Fibroblast of villous mesenchyme (primary cell): ENCODE data around the gene CCDC80. TPM values are rescaled to one million over a fixed set of nuclear protein-coding genes. Genes with fewer than 3 reads are reported as not detected.

Experiments used
- DNase-seq: peaks from one replicate; pipeline ENCODE4 v3.0.0-alpha.2; 2010; ENCODE audit warnings: low read depth
- H3K4me3 ChIP-seq: 2 replicates; pipeline ENCODE4 v1.5.1; 2011; ENCODE audit warnings: low read depth, mild to moderate bottlenecking, low read length
- CTCF ChIP-seq: IDR thresholded peaks from 2 replicates; pipeline ENCODE4 v1.5.1; 2012; ENCODE audit warnings: low read depth, mild to moderate bottlenecking, low read length; ENCODE audit not compliant: insufficient read depth
- total RNA-seq: library from RNA; depleted of rRNA; stranded (reverse); fragments of >200 nt; gene quantifications from 2 replicates; pipeline ENCODE4 v1.2.3, GENCODE V29; 2012

CCDC80 gene
- total RNA-seq, 1 donor, result 180 TPM

GRCh38 chr3:112656043-112656442 is 15.1 kb upstream of the CCDC80 start:
- no peak overlapping the region for H3K4me3 ChIP-seq
- TF ChIP-seq CTCF, result no peak
- DNase-seq, result no peak

GRCh38 chr3:112654979-112655378 is 14.0 kb upstream of the CCDC80 start:
- no peak for DNase-seq
- H3K4me3 ChIP-seq, result no peak overlapping the region
- TF ChIP-seq CTCF, result peak; percentile 36

GRCh38 chr3:112654492-112654891 is 13.5 kb upstream of the CCDC80 start:
- H3K4me3 ChIP-seq, result no peak overlapping the region
- no peak for TF ChIP-seq CTCF
- no peak for DNase-seq

DNA sequence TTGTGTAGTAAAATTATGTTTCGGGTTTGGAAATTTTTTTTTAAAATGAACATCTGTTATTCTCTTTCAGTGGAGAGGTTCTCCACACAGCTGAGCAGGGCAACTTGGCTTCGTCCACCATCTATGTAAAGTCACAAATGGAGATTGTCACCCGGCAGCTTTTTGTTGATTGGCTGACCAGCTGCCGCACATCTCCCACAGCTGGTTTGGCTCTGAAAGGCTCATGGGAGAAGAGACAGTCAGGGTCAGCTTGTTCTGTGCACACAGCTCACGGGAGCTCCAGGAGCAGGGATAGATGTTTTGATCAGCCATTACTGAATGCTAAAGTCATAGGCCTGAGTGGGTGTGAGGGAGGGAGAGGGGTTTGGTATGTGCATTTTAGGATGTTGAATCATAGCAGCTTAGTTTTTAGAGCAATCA is 12.9 kb upstream of the CCDC80 start:
- peak; percentile 71 for DNase-seq
- no peak overlapping the region for H3K4me3 ChIP-seq
- no peak for TF ChIP-seq CTCF

DNA sequence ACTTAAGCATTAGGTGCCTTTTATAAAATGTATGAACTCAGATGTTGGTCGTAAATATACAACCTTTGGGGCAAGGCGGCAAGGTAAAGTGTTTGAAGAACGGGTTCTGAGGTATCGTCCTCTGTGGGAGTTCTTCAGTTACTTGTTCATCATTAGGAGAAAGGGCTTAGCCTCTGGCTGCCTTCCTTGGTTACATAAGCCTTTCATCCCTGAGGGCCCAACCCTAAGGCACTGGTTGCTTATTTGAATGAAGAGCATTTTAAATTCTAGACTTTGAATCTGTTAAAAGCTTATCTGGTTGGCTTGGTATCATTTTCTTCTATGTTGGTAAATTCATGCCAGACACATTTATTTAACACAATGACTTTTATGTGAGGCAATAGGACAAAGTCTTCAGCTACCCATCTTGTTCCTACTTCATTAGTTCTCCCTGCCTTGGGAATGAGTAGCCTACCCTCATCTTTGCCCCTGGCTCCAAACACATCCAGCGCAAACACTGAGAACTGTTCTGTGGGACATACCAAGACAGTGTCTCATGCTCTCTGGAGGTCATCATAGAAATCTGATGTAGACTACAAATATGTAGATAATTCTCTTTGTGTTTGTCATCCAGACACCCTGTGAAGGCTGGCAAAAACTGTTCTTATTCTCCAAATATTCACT is 12.4 kb upstream of the CCDC80 start:
- peak; percentile 86 for DNase-seq
- TF ChIP-seq CTCF, result no peak
- no peak overlapping the region for H3K4me3 ChIP-seq

DNA sequence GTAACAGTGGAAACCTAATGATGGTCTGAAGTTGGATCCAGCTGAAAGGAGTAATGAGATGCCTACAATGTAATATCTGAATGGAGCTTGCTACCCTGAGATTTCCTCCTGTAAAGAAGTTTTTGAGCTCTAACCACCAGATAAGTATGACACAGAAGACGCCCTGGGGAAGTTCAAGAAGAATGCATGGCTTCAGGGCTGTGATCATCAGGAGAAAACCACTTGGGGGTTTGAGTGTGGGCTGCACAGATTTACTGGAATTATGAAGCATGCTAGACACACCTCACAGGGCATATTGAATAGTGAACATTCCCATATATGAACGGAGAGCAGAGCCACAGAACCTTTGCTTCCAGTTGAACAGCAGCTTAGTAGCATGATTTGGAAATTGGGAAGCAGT is 10.6 kb upstream of the CCDC80 start:
- DNase-seq, result no peak
- H3K4me3 ChIP-seq, result no peak overlapping the region
- no peak for TF ChIP-seq CTCF

DNA sequence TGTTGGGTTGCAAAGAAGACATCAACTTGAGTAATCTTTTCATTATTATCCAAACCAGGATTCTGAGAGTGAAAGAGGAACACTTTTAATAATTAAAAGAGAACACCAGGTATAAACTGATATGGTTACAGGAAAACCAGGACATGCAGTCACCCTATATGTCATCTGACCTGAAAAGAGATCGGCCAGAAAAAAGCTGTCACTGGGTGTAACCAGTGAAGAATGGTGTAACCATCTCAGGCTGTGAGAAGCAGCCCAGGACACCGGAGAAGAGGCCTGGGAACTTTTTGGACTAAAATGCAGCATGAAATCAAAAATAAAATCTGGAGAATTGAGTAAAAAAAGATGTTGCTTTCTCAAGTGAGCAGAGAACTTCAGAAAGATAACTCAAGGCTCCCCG is 10.1 kb upstream of the CCDC80 start:
- no peak overlapping the region for H3K4me3 ChIP-seq
- TF ChIP-seq CTCF, result no peak
- no peak for DNase-seq
